Thoracic aorta (tissue), 2 donors: ENCODE measurements around the gene GFER. TPM values are rescaled to one million over a fixed set of nuclear protein-coding genes. Genes with fewer than 3 reads are reported as not detected.
"Not testable (repeated sequence)": the region's sequence is repeated elsewhere in the genome, so short reads cannot be mapped to it uniquely, and the experiment has no call there.

ENCODE experiments used
- ATAC-seq: fragments of 150-250 bp; one replicate; pipeline ENCODE4 v1.8.0; 2017; ENCODE audit warnings: low read depth; ENCODE audit not compliant: insufficient number of reproducible peaks, low FRiP score
- DNase-seq: peaks from one replicate; pipeline ENCODE4 v3.0.0-alpha.2; 2020; ENCODE audit warnings: low spot score
- H3K27ac ChIP-seq, 2 donors: fragments of 200-600 bp; sonication (generic); 1 replicate in 1 of 2; 2 replicates in 1 of 2; pipeline ENCODE4 v1.5.1; 2016; ENCODE audit warnings: mild to moderate bottlenecking in 2 of 2, moderate library complexity in 2 of 2
- H3K27me3 ChIP-seq: fragments of 200-600 bp; sonication (generic); replicated peaks from 2 replicates; pipeline ENCODE4 v1.6.0; 2016; ENCODE audit warnings: mild to moderate bottlenecking; ENCODE audit not compliant: insufficient read depth
- H3K36me3 ChIP-seq: fragments of 200-600 bp; sonication (generic); one replicate; pipeline ENCODE4 v1.5.1; 2016
- H3K4me1 ChIP-seq, 2 donors: fragments of 200-600 bp; sonication (generic); 1 replicate in 1 of 2; 2 replicates in 1 of 2; pipeline versions ENCODE4 v1.5.1 to v1.6.0; 2016; ENCODE audit warnings: low read depth in 2 of 2, mild to moderate bottlenecking in 1 of 2; ENCODE audit not compliant: control insufficient read depth in 1 of 2
- H3K4me3 ChIP-seq: fragments of 200-600 bp; sonication (generic); 2 replicates; pipeline ENCODE4 v1.5.1; 2016; ENCODE audit warnings: mild to moderate bottlenecking
- H3K9me3 ChIP-seq: fragments of 200-600 bp; sonication (generic); 2 replicates; pipeline ENCODE4 v1.5.1; 2016
- total RNA-seq, 2 donors: library from RNA; depleted of rRNA; stranded (reverse); fragments of >200 nt; gene quantifications; one replicate each; pipeline versions ENCODE4 v1.1.0 to v1.2.3, GENCODE V29; 2016
- TF ChIP-seq, protein P1 (sequence below): fragments of 200-600 bp; sonication (generic); IDR thresholded peaks from one replicate; pipeline ENCODE4 v1.5.1; 2019; ENCODE audit warnings: antibody characterized with exemption

The GFER gene
- total RNA-seq, 2 donors from 2014 or later = 12.4 to 14.6 TPM

DNA sequence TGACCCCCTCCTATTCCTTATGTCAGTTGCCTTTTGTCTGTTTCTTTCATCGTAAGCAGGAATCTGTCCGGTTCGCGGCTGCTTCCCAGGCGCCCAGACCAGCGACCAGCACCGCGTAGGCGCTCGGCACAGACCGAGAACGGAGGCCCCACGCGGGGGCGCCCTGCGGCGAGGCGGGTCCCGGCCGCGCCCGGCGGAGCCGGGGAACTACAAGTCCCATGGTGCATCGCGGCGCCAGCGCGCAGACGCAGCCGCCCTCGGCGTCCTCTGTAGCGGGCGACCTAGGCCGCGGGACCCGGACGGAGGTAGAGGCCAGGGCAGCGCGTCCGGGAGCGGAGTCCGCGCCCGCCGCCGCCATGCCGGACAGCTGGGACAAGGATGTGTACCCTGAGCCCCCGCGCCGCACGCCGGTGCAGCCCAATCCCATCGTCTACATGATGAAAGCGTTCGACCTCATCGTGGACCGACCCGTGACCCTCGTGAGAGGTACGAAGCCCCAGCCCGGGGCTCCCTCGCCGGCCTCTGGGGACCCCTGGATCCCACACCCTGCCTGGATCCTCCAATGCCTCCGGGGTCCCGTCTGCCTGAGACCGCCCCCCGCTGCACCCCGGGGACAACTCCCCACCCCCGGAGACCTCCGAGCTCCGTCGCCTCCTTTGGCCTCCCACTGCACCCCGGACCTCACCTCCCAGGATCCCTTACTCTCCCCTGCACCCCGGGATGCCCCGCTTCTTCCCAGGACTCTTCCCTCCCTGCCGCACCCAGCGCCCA, 24.5 kb upstream of the GFER start, which contains the start of gene NDUFB10:
NDUFB10 (plus strand) TSS at position 270 of the 771 bp plus-strand sequence; CDS start at position 357, 87 bp downstream.
- Histone ChIP-seq H3K4me1 (peaks cover 6 to 19% of the 10 kb centered on the region in 2 donors), H3K9me3 (no peaks in the 10 kb centered on the region), H3K4me3 (peak within 1 kb of the TSS; percentile 86), H3K36me3 (peaks cover 18% of the 10 kb centered on the region), H3K27ac (peak within 1 kb of the TSS; percentile 58 to 75), H3K27me3 (no peaks in the 10 kb centered on the region)
- TF ChIP-seq, protein P1, sequence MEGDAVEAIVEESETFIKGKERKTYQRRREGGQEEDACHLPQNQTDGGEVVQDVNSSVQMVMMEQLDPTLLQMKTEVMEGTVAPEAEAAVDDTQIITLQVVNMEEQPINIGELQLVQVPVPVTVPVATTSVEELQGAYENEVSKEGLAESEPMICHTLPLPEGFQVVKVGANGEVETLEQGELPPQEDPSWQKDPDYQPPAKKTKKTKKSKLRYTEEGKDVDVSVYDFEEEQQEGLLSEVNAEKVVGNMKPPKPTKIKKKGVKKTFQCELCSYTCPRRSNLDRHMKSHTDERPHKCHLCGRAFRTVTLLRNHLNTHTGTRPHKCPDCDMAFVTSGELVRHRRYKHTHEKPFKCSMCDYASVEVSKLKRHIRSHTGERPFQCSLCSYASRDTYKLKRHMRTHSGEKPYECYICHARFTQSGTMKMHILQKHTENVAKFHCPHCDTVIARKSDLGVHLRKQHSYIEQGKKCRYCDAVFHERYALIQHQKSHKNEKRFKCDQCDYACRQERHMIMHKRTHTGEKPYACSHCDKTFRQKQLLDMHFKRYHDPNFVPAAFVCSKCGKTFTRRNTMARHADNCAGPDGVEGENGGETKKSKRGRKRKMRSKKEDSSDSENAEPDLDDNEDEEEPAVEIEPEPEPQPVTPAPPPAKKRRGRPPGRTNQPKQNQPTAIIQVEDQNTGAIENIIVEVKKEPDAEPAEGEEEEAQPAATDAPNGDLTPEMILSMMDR = peak; percentile 65
- peak; percentile 83 for ATAC-seq
- DNase-seq = peak; percentile 51

DNA sequence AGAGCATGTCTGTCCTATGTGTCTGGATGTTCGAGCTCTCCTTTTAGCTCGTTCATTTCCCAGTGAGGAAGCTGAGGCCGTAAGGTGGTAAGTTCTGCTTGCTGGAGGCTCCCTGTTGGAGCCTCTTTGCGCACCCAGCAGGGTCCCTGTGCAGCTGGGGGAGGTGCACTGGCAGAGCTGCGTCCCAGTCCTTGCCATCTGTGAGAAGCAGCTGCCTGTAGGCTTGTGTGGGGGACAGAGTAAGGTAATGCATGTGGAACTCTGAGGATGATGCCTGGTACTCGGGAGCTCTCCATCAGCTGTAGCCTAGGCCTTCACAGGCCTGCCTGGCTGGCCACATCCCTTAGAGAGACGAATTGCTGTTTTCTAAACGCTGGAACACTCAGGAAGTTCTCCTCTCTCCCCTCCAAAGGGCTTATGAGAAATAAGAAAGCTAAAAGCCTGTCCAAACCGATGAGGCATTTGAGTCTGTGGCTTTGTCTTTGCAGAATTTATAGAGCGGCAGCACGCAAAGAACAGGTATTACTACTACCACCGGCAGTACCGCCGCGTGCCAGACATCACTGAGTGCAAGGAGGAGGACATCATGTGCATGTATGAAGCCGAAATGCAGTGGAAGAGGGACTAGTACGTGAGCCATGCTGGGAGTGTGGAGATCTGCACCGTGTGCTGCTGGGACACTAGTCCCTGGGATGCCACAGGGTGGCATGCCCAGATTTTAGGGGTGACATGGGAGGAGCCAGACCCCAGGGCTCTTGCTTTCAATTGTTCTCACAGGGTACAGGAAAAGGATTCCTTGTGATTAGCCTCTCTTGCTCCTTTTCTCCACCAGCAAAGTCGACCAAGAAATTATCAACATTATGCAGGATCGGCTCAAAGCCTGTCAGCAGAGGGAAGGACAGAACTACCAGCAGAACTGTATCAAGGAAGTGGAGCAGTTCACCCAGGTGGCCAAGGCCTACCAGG, 23.0 kb upstream of the GFER start:
- ATAC-seq (no peak), DNase-seq (no peak)
- TF ChIP-seq, protein P1 = no peak
- no peaks in the 10 kb centered on the region for H3K27me3 ChIP-seq
- H3K4me3 ChIP-seq = peak overlapping the region; percentile 86
- H3K27ac ChIP-seq = no peak overlapping the region
- H3K4me1 ChIP-seq = peaks cover 11 to 27% of the 10 kb centered on the region in 2 donors
- no peaks in the 10 kb centered on the region for H3K9me3 ChIP-seq
- H3K36me3 ChIP-seq = peaks cover 18% of the 10 kb centered on the region

DNA sequence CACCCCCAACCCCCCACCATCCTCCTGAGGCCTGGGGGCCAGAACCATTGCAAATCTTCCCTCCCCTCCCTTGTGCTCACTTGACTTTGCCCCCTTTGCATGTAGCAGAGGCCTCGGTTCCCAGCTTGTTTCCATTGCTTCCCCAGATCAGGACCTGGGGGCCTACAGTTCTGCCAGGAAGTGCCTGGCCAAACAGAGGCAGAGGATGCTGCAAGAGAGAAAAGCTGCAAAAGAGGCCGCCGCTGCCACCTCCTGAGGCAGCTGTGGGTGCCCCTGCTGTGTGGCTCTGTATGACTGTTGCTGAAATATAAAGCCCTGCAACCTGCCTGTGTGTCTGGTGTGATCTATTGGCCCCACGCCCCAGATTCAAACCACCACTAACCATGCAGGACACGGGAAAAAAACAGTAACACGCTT, 22.3 kb upstream of the GFER start:
- H3K4me1 ChIP-seq = peaks cover 12 to 27% of the 10 kb centered on the region in 2 donors
- TF ChIP-seq, protein P1 = no peak
- ATAC-seq (no peak), DNase-seq (no peak)
- no peak overlapping the region for H3K4me3 ChIP-seq
- no peak overlapping the region for H3K27ac ChIP-seq
- H3K36me3 ChIP-seq = peaks cover 18% of the 10 kb centered on the region
- no peaks in the 10 kb centered on the region for H3K9me3 ChIP-seq
- no peaks in the 10 kb centered on the region for H3K27me3 ChIP-seq

DNA sequence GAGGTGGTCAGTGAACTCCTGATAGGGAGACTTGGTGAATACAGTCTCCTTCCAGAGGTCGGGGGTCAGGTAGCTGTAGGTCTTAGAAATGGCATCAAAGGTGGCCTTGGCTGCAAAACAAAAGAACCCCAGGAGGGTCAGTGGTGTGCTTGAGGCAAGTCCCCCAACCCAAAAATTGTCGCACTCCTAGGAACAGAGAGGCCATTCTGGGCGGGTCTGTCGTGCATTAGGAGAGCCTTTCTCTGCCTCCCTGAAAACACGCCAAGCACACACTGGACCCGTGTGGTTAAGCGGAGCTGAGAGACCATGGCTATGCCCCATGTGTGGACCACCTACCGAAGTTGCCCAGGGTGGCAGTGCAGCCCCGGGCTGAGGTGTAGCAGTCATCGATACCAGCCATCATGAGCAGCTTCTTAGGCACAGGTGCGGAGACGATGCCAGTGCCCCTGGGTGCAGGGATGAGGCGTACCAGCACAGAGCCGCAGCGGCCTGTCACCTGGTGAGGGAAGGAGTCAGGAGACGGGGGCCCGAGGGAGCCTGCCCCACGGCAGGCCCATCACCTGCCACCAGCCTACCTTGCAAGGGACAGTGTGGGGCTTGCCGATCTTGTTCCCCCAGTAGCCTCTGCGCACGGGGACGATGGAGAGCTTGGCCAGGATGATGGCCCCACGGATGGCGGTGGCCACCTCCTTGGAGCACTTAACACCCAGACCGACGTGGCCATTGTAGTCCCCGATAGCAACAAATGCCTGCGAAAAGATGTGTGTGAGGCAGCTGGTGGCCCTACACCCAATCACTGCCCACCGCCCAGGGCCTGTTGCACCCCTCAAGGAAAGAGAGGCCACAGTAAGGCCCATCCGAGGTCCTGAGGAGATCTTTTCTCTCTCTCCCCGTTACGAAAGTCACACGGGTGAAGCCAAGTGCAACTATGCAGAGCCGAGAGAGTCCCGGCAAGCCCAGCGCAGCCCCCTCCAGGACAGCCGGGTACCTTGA, 21.5 kb upstream of the GFER start:
- H3K27me3 ChIP-seq, H3K27ac ChIP-seq, DNase-seq, ATAC-seq, H3K9me3 ChIP-seq, H3K4me3 ChIP-seq: not testable (repeated sequence)
- peaks cover 18% of the 10 kb centered on the region for H3K36me3 ChIP-seq
- H3K4me1 ChIP-seq = peaks cover 12 to 27% of the 10 kb centered on the region in 2 donors
